IPS-NIHi7 (cell line): Measurements from ENCODE around the gene GJB2.
A peak's percentile ranks its signal among the peaks of the same experiment; 100 is the strongest.

ENCODE experiments used
- DNase-seq: peaks from one replicate; pipeline ENCODE4 v3.0.0; 2012; ENCODE audit warnings: mixed read lengths; ENCODE audit errors: extremely low spot score

GJB2 gene

DNA sequence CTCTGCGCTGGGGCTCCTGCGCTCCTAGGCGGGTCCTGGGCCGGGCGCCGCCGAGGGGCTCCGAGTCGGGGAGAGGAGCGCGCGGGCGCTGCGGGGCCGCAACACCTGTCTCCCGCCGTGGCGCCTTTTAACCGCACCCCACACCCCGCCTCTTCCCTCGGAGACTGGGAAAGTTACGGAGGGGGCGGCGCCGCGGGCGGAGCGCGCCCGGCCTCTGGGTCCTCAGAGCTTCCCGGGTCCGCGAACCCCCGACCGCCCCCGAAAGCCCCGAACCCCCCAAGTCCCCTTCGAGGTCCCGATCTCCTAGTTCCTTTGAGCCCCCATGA lies at the start of gene GJB2:
TSS of gene GJB2 (minus strand) at position 103 of the 326 bp plus-strand sequence. CDS start 3,357 bp downstream, outside the sequence.
- DNase-seq: no peak

- DNase-seq: no peak
Observed at GRCh38 chr13:20241593-20241992, 48.9 kb upstream of the GJB2 start.

- DNase-seq: no peak
Observed at GRCh38 chr13:20239748-20240147, 47.0 kb upstream of the GJB2 start.

- no peak for DNase-seq
Observed at GRCh38 chr13:20232556-20233277, 40.0 kb upstream of the GJB2 start.

DNA sequence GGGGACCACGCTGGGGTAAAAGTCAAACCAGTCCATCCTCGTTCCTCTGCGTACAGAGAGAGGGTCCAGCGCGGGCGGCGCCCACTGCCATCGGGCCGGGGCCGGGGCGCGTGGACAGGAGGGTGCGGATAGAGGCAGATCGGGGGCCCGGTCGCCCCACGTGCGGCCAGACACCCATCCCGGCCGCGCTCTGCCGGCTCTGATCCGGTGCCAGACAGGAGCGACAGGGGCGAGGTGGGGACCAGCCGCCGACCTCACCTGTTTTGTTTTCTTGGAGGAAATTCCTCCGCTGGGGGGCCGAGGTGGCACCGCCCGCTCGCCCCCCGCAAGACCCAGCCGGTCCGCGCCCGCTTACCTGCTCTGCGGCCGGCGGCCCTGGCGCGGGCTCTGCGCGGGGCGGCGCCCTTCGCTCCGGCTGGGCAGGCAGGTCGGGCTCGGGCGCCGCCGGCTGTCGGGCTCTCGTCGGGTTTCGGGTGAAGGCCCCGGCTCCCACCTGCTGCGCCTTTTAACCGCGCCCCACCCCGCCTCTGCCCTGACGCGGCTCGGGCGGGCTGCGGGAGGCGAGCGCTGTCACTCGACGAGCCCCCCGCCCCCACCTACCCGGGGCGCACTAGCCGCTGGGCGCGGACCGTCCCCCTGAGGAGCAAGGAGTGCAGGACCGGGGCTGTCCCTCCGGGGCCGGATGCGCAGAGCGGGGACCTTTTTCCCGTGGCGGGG lies 39.3 kb upstream of the GJB2 start, which contains the start of gene GJB6:
TSS of gene GJB6 (minus strand) at position 481 of the 717 bp plus-strand sequence. CDS start 8,839 bp downstream, outside the sequence.
- DNase-seq: peak; percentile 75

DNA sequence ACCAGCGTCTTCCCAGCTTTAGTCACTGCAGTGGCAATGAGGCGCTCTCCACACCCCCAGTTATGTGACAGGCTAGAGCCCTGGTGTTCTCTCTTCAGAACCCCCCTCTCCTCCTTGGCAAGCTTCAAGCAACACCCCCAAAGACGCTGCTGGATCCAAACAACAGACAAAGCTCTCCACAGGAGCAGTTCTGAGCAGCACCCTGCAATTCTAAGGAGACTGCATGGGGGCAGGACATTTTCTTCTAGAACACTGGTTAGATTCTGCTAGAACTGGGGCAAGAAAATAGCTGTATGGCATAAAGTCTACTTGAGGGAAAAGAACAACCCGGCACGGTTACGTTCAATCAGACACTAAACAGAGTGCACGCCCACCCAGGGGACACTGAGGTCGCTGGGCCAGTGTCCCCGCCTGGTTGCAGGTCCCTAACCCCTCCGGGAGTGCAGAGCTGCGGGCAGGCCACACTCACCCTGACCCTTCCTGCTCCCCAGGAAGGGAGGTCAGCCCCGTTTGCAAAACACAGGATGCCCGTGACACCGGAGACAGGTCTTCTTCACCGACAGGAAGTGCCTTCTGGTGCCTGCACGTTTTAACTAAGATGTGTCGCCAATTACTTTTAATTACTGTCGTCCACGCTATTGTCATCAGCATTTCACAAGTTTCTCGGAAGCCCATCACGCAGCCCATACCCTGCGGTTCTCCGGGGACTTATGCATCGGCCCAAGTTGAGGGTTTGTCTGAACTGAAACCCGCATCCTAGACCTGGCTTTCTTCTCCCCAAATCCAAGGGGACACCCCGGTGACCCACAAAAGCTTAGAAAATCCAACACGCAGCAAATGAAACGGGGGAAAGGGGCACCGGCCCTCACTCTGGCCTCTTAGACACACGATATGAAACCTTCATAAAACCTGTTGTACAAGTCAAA lies 38.4 kb upstream of the GJB2 start:
- no peak for DNase-seq

GRCh38 chr13:20227730-20228129 lies 35.0 kb upstream of the GJB2 start:
- no peak for DNase-seq

- no peak for DNase-seq
Observed at GRCh38 chr13:20227288-20227687, 34.5 kb upstream of the GJB2 start.

- DNase-seq: no peak
Observed at GRCh38 chr13:20222553-20222952, 29.8 kb upstream of the GJB2 start.

- no peak for DNase-seq
Observed at GRCh38 chr13:20221772-20222171, 29.0 kb upstream of the GJB2 start.

GRCh38 chr13:20219577-20219976 lies 26.8 kb upstream of the GJB2 start:
- no peak for DNase-seq

DNA sequence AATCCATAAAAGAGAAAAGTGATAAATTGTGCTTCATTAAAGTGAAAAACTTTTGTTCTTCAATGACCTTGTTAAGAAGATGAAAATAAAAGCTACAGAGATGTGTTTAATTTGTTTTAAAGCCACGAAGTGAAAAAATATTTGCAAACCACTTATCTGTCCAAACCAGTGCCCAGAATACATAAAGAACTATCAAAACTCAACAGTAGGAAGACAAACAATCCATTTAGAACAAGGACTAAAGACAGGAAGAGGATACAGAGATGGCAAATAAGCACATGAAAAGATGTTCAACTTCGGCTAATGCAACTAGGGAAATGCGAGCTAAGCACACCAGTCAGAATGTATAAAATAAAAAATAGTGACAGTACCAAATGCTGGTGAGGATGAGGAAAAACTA lies 24.4 kb upstream of the GJB2 start:
- DNase-seq: no peak

DNA sequence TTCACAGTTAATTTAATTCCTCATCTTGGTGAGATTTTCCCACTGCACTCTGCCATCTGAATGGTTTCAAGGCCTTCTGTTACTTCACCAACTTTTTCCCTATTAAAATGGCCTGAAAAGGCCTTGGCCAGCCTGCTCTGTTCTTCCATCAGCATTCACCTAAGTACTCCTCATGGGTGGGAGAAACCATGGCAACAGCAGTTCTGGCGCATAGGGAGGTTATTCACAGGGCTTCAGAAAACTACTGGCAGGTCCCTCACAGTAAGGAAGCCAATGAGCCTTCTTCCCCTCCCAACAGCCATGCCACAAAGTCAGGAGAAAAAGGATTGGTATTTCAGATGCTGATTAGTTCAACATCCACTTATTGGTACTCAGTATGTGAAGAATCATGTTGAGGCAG lies 17.2 kb upstream of the GJB2 start:
- no peak for DNase-seq

- no peak for DNase-seq
Observed at GRCh38 chr13:20206698-20207235, 14.0 kb upstream of the GJB2 start.

DNA sequence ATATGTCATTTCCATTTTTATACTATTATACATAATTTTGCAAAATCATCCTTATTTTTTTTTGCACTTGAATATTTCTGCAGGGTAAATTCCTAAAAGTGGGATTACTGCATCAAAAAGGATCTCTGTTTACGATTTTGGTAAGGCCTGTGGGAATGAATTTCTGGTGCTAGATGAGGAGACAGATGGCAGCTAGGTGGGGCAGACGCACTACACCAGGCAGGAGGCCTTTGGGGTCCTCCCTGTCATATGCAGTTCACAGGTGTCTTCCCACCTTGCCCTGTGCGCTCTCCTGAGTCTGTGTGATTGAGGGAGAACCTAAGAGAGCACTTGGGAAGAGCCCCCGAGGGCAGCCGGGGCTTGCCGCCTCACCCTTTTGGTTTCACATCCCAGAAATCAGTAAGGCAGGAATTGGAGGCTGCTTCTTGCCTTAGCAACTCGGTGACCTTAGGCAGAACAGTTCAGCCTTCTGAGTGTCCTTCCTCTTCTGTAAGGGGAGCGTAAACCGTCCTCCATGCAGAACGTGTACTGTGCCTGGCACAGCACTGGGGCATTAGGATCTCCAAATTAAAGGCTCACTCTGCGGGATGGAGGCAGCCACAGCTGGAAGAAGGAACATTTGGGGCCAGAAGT lies 13.4 kb upstream of the GJB2 start:
- DNase-seq: no peak

GRCh38 chr13:20198781-20199180 lies 6.0 kb upstream of the GJB2 start:
- DNase-seq: no peak

- peak; percentile 56 for DNase-seq
Observed at GRCh38 chr13:20197361-20197834, 4.7 kb upstream of the GJB2 start.

DNA sequence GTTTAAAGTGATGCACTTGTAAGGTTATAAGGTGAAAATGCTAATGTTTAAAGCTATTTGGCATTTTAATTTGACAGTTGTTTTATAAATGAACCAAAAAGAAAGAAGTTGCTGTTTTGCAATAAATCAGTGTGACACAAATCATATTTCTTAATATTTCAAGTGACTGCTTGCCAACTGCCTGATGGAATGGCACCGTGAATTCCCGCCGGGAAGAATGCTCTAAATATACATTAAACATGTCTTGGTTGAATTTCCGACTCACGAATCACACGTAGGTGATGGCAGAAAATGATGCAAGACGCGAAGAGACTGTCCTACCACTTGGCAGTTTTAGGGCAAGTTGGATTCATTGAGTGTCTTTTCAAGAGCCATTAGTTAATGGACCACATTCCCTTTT lies 3.1 kb upstream of the GJB2 start:
- no peak for DNase-seq

- DNase-seq: no peak
Observed at GRCh38 chr13:20193907-20194631, 1.3 kb upstream of the GJB2 start.

GRCh38 chr13:20193162-20193906 lies 596 bp upstream of the GJB2 start:
- no peak for DNase-seq
